IPS DF 19.7 (cell line): ENCODE measurements around the gene TMPRSS11F.

Source experiments
- DNase-seq: peaks from one replicate; pipeline ENCODE4 v3.0.0-alpha.2; 2013; ENCODE audit warnings: low read depth, low spot score

TMPRSS11F gene

GRCh38 chr4:68077737-68078136 is 51.9 kb downstream of the TMPRSS11F start:
- no peak for DNase-seq

GRCh38 chr4:68077301-68077700 is 52.4 kb downstream of the TMPRSS11F start:
- DNase-seq = no peak

- DNase-seq = no peak
Measured at GRCh38 chr4:68076194-68076593, 53.5 kb downstream of the TMPRSS11F start.

GRCh38 chr4:68074397-68074796 is 55.3 kb downstream of the TMPRSS11F start:
- no peak for DNase-seq

- no peak for DNase-seq
Measured at GRCh38 chr4:68070302-68070701, 59.4 kb downstream of the TMPRSS11F start.

GRCh38 chr4:68062501-68062900 is 67.2 kb downstream of the TMPRSS11F start:
- DNase-seq = no peak

- DNase-seq = no peak
Measured at GRCh38 chr4:68038272-68038671, 91.4 kb downstream of the TMPRSS11F start.

- no peak for DNase-seq
Measured at GRCh38 chr4:68021185-68021584, 108.5 kb downstream of the TMPRSS11F start.

GRCh38 chr4:68011684-68012083 is 118.0 kb downstream of the TMPRSS11F start:
- DNase-seq = no peak
